ENCODE measurements around the gene CUTC.
A peak's percentile ranks its signal among the peaks of the same experiment; 100 is the strongest.

Gene CUTC

GRCh38 chr10:99768556-99768955 lies 36.5 kb downstream of the CUTC start:
- Histone ChIP-seq H3K4me1 (ENCODE audit: control insufficient read depth, insufficient read depth, low read length) (peaks cover 10% of the 10 kb centered on the region), H3K4me2 (ENCODE audit: low read length) (no peak overlapping the region), H3K27me3 (ENCODE audit: control insufficient read depth, insufficient read depth, low read length) (no peaks in the 10 kb centered on the region), H3K9me3 (replicated peaks; ENCODE audit: low read length) (no peaks in the 10 kb centered on the region), H3K9ac (ENCODE audit: low read depth, low read length) (no peak overlapping the region), H3K36me3 (ENCODE audit: insufficient read depth, low read length) (no peaks in the 10 kb centered on the region), H3K4me3 (ENCODE audit: low read length) (no peak overlapping the region)

GRCh38 chr10:99769706-99770105 lies 37.7 kb downstream of the CUTC start:
- Histone ChIP-seq H3K4me1 (ENCODE audit: control insufficient read depth, insufficient read depth, low read length) (peaks cover 10% of the 10 kb centered on the region), H3K36me3 (ENCODE audit: insufficient read depth, low read length) (no peaks in the 10 kb centered on the region), H3K9me3 (replicated peaks; ENCODE audit: low read length) (no peaks in the 10 kb centered on the region), H3K4me3 (ENCODE audit: low read length) (no peak overlapping the region), H3K27me3 (ENCODE audit: control insufficient read depth, insufficient read depth, low read length) (no peaks in the 10 kb centered on the region), H3K9ac (ENCODE audit: low read depth, low read length) (no peak overlapping the region), H3K4me2 (ENCODE audit: low read length) (no peak overlapping the region)

- Histone ChIP-seq H3K36me3 (ENCODE audit: insufficient read depth, low read length) (no peaks in the 10 kb centered on the region), H3K4me2 (ENCODE audit: low read length) (no peak overlapping the region), H3K9ac (ENCODE audit: low read depth, low read length) (no peak overlapping the region), H3K9me3 (replicated peaks; ENCODE audit: low read length) (no peaks in the 10 kb centered on the region), H3K27me3 (ENCODE audit: control insufficient read depth, insufficient read depth, low read length) (no peaks in the 10 kb centered on the region), H3K4me1 (ENCODE audit: control insufficient read depth, insufficient read depth, low read length) (peaks cover 11% of the 10 kb centered on the region), H3K4me3 (ENCODE audit: low read length) (no peak overlapping the region)
Measured at GRCh38 chr10:99770408-99771045, 38.5 kb downstream of the CUTC start.

- no peak overlapping the region for H3K4me3 ChIP-seq (ENCODE audit: low read length)
Measured at GRCh38 chr10:99775850-99776249, 43.8 kb downstream of the CUTC start.

GRCh38 chr10:99777918-99778714 lies 46.1 kb downstream of the CUTC start:
- Histone ChIP-seq H3K9ac (ENCODE audit: low read depth, low read length) (no peak overlapping the region), H3K36me3 (ENCODE audit: insufficient read depth, low read length) (no peaks in the 10 kb centered on the region), H3K9me3 (replicated peaks; ENCODE audit: low read length) (no peaks in the 10 kb centered on the region), H3K4me1 (ENCODE audit: control insufficient read depth, insufficient read depth, low read length) (peaks cover 56% of the 10 kb centered on the region), H3K4me3 (ENCODE audit: low read length) (no peak overlapping the region), H3K27me3 (ENCODE audit: control insufficient read depth, insufficient read depth, low read length) (no peaks in the 10 kb centered on the region), H3K4me2 (ENCODE audit: low read length) (no peak overlapping the region)

More at GRCh38 chr10:99775850-99776249, 43.8 kb downstream of the CUTC start:
- peak overlapping the region; percentile 68 for H3K4me2 ChIP-seq (ENCODE audit: low read length)
- H3K9ac ChIP-seq (ENCODE audit: low read depth, low read length) = peak overlapping the region; percentile 68
- no peaks in the 10 kb centered on the region for H3K9me3 ChIP-seq (replicated peaks; ENCODE audit: low read length)
- H3K27me3 ChIP-seq (ENCODE audit: control insufficient read depth, insufficient read depth, low read length) = no peaks in the 10 kb centered on the region
- no peaks in the 10 kb centered on the region for H3K36me3 ChIP-seq (ENCODE audit: insufficient read depth, low read length)
- H3K4me1 ChIP-seq (ENCODE audit: control insufficient read depth, insufficient read depth, low read length) = peaks cover 43% of the 10 kb centered on the region

GRCh38 chr10:99779335-99779734 lies 47.3 kb downstream of the CUTC start:
- Histone ChIP-seq H3K9me3 (replicated peaks; ENCODE audit: low read length) (no peaks in the 10 kb centered on the region), H3K9ac (ENCODE audit: low read depth, low read length) (peak overlapping the region; percentile 96), H3K4me3 (ENCODE audit: low read length) (peak overlapping the region; percentile 63), H3K4me2 (ENCODE audit: low read length) (peak overlapping the region; percentile 93), H3K36me3 (ENCODE audit: insufficient read depth, low read length) (no peaks in the 10 kb centered on the region), H3K4me1 (ENCODE audit: control insufficient read depth, insufficient read depth, low read length) (peaks cover 66% of the 10 kb centered on the region), H3K27me3 (ENCODE audit: control insufficient read depth, insufficient read depth, low read length) (no peaks in the 10 kb centered on the region)

- Histone ChIP-seq H3K36me3 (ENCODE audit: insufficient read depth, low read length) (no peaks in the 10 kb centered on the region), H3K9ac (ENCODE audit: low read depth, low read length) (no peak overlapping the region), H3K9me3 (replicated peaks; ENCODE audit: low read length) (no peaks in the 10 kb centered on the region), H3K4me3 (ENCODE audit: low read length) (no peak overlapping the region), H3K27me3 (ENCODE audit: control insufficient read depth, insufficient read depth, low read length) (no peaks in the 10 kb centered on the region), H3K4me2 (ENCODE audit: low read length) (no peak overlapping the region), H3K4me1 (ENCODE audit: control insufficient read depth, insufficient read depth, low read length) (peaks cover 66% of the 10 kb centered on the region)
Measured at GRCh38 chr10:99781734-99782429, 49.8 kb downstream of the CUTC start.

- Histone ChIP-seq H3K9me3 (replicated peaks; ENCODE audit: low read length) (no peaks in the 10 kb centered on the region), H3K4me1 (ENCODE audit: control insufficient read depth, insufficient read depth, low read length) (peaks cover 63% of the 10 kb centered on the region), H3K27me3 (ENCODE audit: control insufficient read depth, insufficient read depth, low read length) (no peaks in the 10 kb centered on the region), H3K9ac (ENCODE audit: low read depth, low read length) (no peak within 1 kb of the TSS), H3K36me3 (ENCODE audit: insufficient read depth, low read length) (no peaks in the 10 kb centered on the region), H3K4me3 (ENCODE audit: low read length) (no peak within 1 kb of the TSS), H3K4me2 (ENCODE audit: low read length) (no peak within 1 kb of the TSS)
Measured at GRCh38 chr10:99782447-99783286, 50.6 kb downstream of the CUTC start, which contains the start of gene ABCC2. Gene ABCC2, plus strand, starts transcription at chr10:99782640. Its CDS starts 205 bp downstream, at chr10:99782845.

- Histone ChIP-seq H3K36me3 (ENCODE audit: insufficient read depth, low read length) (no peaks in the 10 kb centered on the region), H3K4me2 (ENCODE audit: low read length) (peak overlapping the region; percentile 34), H3K27me3 (ENCODE audit: control insufficient read depth, insufficient read depth, low read length) (no peaks in the 10 kb centered on the region), H3K9ac (ENCODE audit: low read depth, low read length) (peak overlapping the region; percentile 19), H3K4me3 (ENCODE audit: low read length) (no peak overlapping the region), H3K9me3 (replicated peaks; ENCODE audit: low read length) (no peaks in the 10 kb centered on the region), H3K4me1 (ENCODE audit: control insufficient read depth, insufficient read depth, low read length) (peaks cover 68% of the 10 kb centered on the region)
Measured at GRCh38 chr10:99784016-99784726, 52.1 kb downstream of the CUTC start.

- H3K36me3 ChIP-seq (ENCODE audit: insufficient read depth, low read length) = no peaks in the 10 kb centered on the region
- no peak overlapping the region for H3K4me3 ChIP-seq (ENCODE audit: low read length)
- peak overlapping the region; percentile 34 for H3K4me2 ChIP-seq (ENCODE audit: low read length)
- peak overlapping the region; percentile 19 for H3K9ac ChIP-seq (ENCODE audit: low read depth, low read length)
- H3K27me3 ChIP-seq (ENCODE audit: control insufficient read depth, insufficient read depth, low read length) = no peaks in the 10 kb centered on the region
- H3K4me1 ChIP-seq (ENCODE audit: control insufficient read depth, insufficient read depth, low read length) = peaks cover 64% of the 10 kb centered on the region
- H3K9me3 ChIP-seq (replicated peaks; ENCODE audit: low read length) = no peaks in the 10 kb centered on the region
Measured at GRCh38 chr10:99784727-99785441, 52.9 kb downstream of the CUTC start.
